Stomach (tissue), 9 donors: ENCODE data around the gene EIF3M. TPM values are rescaled to one million over a fixed set of nuclear protein-coding genes. Genes with fewer than 3 reads are reported as not detected.

ENCODE experiments used
- DNase-seq, 2 donors: peaks; one replicate each; pipeline versions ENCODE4 v3.0.0 to v3.0.0-alpha.2; 2013 to 2019
- H3K27ac ChIP-seq, 5 donors: fragments of 200-600 bp in 4 of 5; sonication (generic) in 4 of 5; one replicate each; pipeline ENCODE4 v1.5.1; 2013 to 2019; ENCODE audit warnings: mild to moderate bottlenecking in 1 of 5, moderate library complexity in 1 of 5
- H3K27me3 ChIP-seq, 3 donors: fragments of 200-600 bp; sonication (generic); one replicate each; pipeline ENCODE4 v1.5.1; 2017 to 2019; ENCODE audit warnings: mixed run types in 1 of 3
- H3K36me3 ChIP-seq, 4 donors: fragments of 200-600 bp; sonication (generic); 1 replicate in 3 of 4; 2 replicates in 1 of 4; pipeline ENCODE4 v1.5.1; 2016 to 2019
- H3K4me1 ChIP-seq, 4 donors: fragments of 200-600 bp; sonication (generic); one replicate each; pipeline ENCODE4 v1.5.1; 2016 to 2019
- H3K4me3 ChIP-seq, 4 donors: fragments of 200-600 bp; sonication (generic) in 3 of 4; one replicate each; pipeline ENCODE4 v1.5.1; 2016 to 2019; ENCODE audit warnings: mild to moderate bottlenecking in 1 of 4
- H3K9me3 ChIP-seq, 4 donors: fragments of 200-600 bp; sonication (generic); one replicate each; pipeline ENCODE4 v1.5.1; 2016 to 2019
- CTCF ChIP-seq, 7 experiments: fragments of 450-650 bp in 4 of 7; fragments of 200-600 bp in 3 of 7; sonication (generic) in 3 of 7; IDR thresholded peaks; one replicate each; pipeline ENCODE4 v1.5.1; 2016 to 2019; ENCODE audit warnings: antibody characterized with exemption in 7 of 7, control low read depth in 2 of 7, mild to moderate bottlenecking in 1 of 7
- EP300 ChIP-seq: sonication (generic); formaldehyde crosslinking; IDR thresholded peaks from one replicate; pipeline ENCODE4 v1.6.1; 2017; ENCODE audit warnings: antibody characterized with exemption
- POLR2A ChIP-seq, 4 donors: fragments of 450-650 bp; IDR thresholded peaks; one replicate each; pipeline ENCODE4 v1.6.1; 2016; ENCODE audit warnings: antibody characterized with exemption in 4 of 4, control low read depth in 2 of 4, mild to moderate bottlenecking in 1 of 4, moderate library complexity in 1 of 4
- POLR2AphosphoS5 ChIP-seq, 3 donors: sonication (generic); formaldehyde crosslinking; IDR thresholded peaks; one replicate each; pipeline ENCODE4 v1.6.1; 2016; ENCODE audit warnings: antibody characterized with exemption in 3 of 3
- WGBS, 5 donors: extraction: QIAGEN DNeasy Blood & Tissue Kit in 3 of 5; methylation state at CpG; one replicate each; pipeline versions ENCODE4 v1.1.5 to v1.1.7; 2013 to 2018; 5-methylcytosine and 5-hydroxymethylcytosine counted together
- intact Hi-C: fragments of 100-400 bp; cut with DNase I; formaldehyde crosslinking; loops from one replicate; pipeline ENCODE4 v1.15.1; 2023; ENCODE audit warnings: low total_unique reads
- polyA plus RNA-seq, 3 donors: library from polyadenylated mRNA; stranded (reverse); fragments of 200-250 nt; gene quantifications; one replicate each; pipeline ENCODE4 v1.2.3, GENCODE V29; 2013
- total RNA-seq, 5 donors: library from RNA; depleted of rRNA; stranded (reverse); fragments of >200 nt; gene quantifications; one replicate each; pipeline versions ENCODE4 v1.1.0 to v1.2.3, GENCODE V29; 2014 to 2016
- donor health status: healthy with polysubstance abuse.
- donor health status: Bipolar disorder and iron deficiency.
- donor health status: healthy.

Gene EIF3M
- total and polyA plus RNA-seq, 8 donors, result 38.5 to 459 (median 225) TPM

- intact Hi-C loops, result no loop called here
- no peaks in the 10 kb centered on the region for H3K9me3 ChIP-seq
- peaks cover 0 to 8% (median 0%) of the 10 kb centered on the region in 3 donors for H3K27me3 ChIP-seq
- no peak for DNase-seq
- WGBS, 5 donors, result 60 to 80% (median 76%) methylated on average over 4 of the region's 4 CpGs
- H3K36me3 ChIP-seq, result no peaks in the 10 kb centered on the region
- H3K4me1 ChIP-seq, result no peaks in the 10 kb centered on the region
- TF ChIP-seq EP300 (no peak), CTCF (IDR thresholded peaks at IDR 0.05) (no peak), POLR2A (IDR thresholded peaks at IDR 0.05) (no peak), POLR2AphosphoS5 (IDR thresholded peaks at IDR 0.05) (no peak)
- no peak overlapping the region for H3K27ac ChIP-seq
- H3K4me3 ChIP-seq, result no peak overlapping the region
Observed at GRCh38 chr11:32569313-32569881, 14.2 kb upstream of the EIF3M start.

GRCh38 chr11:32571039-32571438, 12.6 kb upstream of the EIF3M start:
- H3K27ac ChIP-seq, result no peak overlapping the region
- no peaks in the 10 kb centered on the region for H3K4me1 ChIP-seq
- no peaks in the 10 kb centered on the region for H3K9me3 ChIP-seq
- TF ChIP-seq POLR2AphosphoS5 (IDR thresholded peaks at IDR 0.05), result no peak
- no peak for TF ChIP-seq EP300
- TF ChIP-seq CTCF (IDR thresholded peaks at IDR 0.05), result no peak
- no peak for TF ChIP-seq POLR2A (IDR thresholded peaks at IDR 0.05)
- 51 to 67% (median 52%) methylated on average over 10 of the region's 10 CpGs for WGBS, 5 donors
- intact Hi-C loops, result no loop called here
- no peaks in the 10 kb centered on the region for H3K36me3 ChIP-seq
- H3K4me3 ChIP-seq, result no peak overlapping the region
- peak in 1 of 2 donors; percentile 13 for DNase-seq
- H3K27me3 ChIP-seq, result peaks cover 0 to 8% (median 0%) of the 10 kb centered on the region in 3 donors

- H3K27ac ChIP-seq, result no peak overlapping the region
- H3K36me3 ChIP-seq, result no peaks in the 10 kb centered on the region
- intact Hi-C loops, result no loop called here
- no peaks in the 10 kb centered on the region for H3K9me3 ChIP-seq
- WGBS, 5 donors, result 53 to 74% (median 69%) methylated on average over 4 of the region's 4 CpGs
- no peak for DNase-seq
- peaks cover 0 to 14% (median 0%) of the 10 kb centered on the region in 3 donors for H3K27me3 ChIP-seq
- TF ChIP-seq POLR2A (IDR thresholded peaks at IDR 0.05), result no peak
- TF ChIP-seq POLR2AphosphoS5 (IDR thresholded peaks at IDR 0.05), result no peak
- TF ChIP-seq EP300, result no peak
- no peak for TF ChIP-seq CTCF (IDR thresholded peaks at IDR 0.05)
- H3K4me1 ChIP-seq, result no peaks in the 10 kb centered on the region
- H3K4me3 ChIP-seq, result no peak overlapping the region
Observed at GRCh38 chr11:32573228-32573627, 10.4 kb upstream of the EIF3M start.

GRCh38 chr11:32574421-32574820, 9.2 kb upstream of the EIF3M start:
- Histone ChIP-seq H3K36me3 (no peaks in the 10 kb centered on the region), H3K4me3 (no peak overlapping the region), H3K27me3 (peaks cover 0 to 14% (median 0%) of the 10 kb centered on the region in 3 donors), H3K27ac (no peak overlapping the region), H3K4me1 (no peaks in the 10 kb centered on the region), H3K9me3 (no peaks in the 10 kb centered on the region)
- intact Hi-C loops, result no loop called here
- no peak for TF ChIP-seq EP300
- TF ChIP-seq CTCF (IDR thresholded peaks at IDR 0.05), result no peak
- TF ChIP-seq POLR2AphosphoS5 (IDR thresholded peaks at IDR 0.05), result no peak
- TF ChIP-seq POLR2A (IDR thresholded peaks at IDR 0.05), result no peak
- no peak for DNase-seq
- WGBS, 5 donors, result 80 to 87% (median 81%) methylated on average over 4 of the region's 4 CpGs
